GM18508 (cell line): ENCODE measurements around the gene ADAD2.

Experiments
- ATAC-seq: cut with Tn5 transposase; IDR thresholded peaks from one replicate; pipeline ENCODE4 v1.9.1; 2021; ENCODE audit warnings: moderate number of reproducible peaks; ENCODE audit not compliant: insufficient read depth, unreplicated experiment

ADAD2 gene

DNA sequence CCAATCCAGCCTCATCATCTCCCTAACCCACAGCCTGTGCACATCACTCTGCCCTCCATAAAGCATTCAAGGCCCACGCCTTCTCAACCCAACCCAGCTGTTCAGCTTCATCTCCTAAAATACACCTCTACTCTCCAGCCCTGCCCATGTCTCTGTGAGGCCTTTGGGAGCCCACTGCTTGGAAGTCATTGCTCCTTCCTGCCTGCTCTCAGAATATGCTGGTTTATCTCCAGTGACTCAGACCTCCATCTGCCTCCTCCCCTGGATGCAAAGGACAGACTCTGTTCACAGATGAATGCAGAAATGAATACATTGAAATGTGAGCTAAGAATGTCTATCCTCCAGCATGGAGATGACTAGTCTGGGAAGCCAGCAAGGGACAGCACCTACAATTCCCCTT lies 29.9 kb downstream of the ADAD2 start:
- no peak for ATAC-seq

DNA sequence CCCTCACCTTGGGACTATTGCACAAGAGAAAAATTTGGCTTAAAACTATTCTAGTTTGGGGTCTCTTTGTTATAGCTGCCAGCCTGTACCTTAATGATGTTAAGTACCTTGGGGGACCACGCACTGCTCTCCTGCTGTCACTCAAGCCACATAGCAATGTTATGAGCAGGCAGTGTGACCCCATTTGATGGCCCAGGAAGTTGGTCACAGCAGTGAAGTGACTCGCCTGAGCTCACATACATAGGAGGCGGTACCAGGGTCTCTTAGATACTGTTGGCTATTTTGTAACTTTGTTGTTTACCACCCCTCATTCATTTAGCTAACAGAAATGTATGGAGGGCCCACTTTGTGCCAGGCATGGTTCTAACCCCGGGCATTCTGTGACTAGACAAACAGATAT lies 32.5 kb downstream of the ADAD2 start:
- no peak for ATAC-seq

DNA sequence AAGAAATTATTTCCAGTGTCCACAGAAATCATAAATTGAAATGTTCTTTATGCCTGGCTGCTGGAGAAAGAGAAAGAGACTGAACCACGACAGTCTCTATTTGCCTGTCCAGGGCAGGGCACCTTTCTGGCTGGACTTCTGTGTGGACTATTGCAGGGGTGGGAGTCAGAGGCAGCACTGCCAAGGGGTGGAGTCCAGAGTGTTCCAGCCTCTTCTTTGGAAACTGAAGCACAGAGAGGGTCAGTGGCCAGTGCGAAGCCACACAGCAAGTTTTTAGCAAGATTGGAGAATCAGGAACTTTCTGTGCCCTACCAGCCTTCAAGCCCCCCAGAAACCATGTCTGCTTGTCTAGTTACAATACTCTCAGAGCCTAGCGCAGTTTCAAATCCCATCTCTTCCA lies 33.6 kb downstream of the ADAD2 start:
- ATAC-seq: no peak

DNA sequence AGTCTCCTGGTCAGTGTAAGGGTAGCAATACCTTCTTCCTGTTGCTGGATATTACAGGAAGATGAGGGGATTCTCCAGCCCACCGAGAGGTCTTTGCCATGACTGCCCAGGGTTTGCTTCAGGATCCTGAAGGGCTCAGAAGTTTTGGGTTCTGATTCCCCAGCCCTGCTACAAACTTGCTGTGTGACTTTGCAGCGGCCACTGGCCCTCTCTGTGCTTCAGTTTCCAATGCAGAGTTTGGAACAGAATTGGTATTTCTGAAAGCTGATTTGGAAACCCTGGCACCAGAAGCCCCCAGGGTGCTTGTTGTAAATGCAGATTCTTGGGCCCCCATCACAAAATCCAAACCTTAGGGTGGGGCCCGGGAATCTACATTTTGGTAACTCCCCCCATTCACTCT lies 34.2 kb downstream of the ADAD2 start:
- no peak for ATAC-seq

DNA sequence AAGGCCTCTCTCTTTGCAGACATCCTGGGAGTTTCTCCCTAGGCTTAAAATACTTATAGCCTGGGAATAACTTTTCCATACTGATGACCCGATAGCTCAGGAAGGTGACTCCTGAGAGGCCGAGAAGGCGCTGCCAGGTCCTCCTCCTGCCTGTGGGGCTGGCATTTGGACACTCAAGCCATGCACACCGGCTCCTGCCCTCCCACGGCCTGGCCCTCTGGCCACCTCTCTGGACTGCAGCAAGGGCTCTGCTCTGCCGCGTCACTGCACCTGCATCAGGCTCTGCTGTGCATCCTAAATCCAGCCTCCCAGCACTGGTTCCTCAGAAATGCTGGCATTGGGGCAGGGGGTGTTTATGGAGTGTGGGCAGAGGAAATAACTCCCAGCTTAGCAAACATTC lies 34.6 kb downstream of the ADAD2 start:
- no peak for ATAC-seq

DNA sequence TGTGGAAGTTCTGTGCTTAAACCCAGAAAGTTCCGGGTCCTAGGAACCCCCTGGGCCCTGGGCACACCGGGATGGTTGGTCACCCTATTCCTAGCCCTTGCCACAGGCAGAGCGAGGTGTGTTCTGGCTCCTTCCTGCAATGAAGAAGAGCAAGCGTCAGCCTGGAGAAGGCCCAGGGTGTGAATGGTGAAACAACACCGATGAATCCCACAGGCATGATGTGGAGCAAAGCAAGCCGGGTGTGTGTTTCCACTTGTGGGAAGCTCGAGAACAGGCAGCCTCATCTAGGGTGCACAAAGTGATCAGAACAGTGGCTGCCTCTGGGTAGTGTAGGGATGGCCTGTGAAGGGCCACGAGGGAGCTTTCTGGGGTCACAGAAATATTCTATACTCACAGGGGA lies 35.1 kb downstream of the ADAD2 start:
- no peak for ATAC-seq

DNA sequence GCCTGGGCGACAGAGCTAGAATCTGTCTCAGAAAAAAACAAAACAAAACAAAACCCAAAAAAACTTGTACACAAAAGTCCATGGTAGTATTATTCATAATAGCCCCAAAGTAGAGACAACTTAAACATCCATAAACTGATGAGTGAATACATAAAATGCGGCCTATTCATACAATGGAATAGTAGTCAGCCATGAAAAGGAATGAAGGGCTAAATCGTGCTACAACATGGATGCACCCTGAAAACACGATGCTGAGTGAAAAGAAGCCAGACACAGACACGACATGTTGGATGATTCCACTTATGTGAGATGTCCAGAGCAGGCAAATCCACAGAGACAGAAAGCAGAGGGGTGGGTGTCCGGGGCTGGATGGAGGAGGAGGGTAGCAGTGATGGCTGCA lies 36.6 kb downstream of the ADAD2 start:
- no peak for ATAC-seq

DNA sequence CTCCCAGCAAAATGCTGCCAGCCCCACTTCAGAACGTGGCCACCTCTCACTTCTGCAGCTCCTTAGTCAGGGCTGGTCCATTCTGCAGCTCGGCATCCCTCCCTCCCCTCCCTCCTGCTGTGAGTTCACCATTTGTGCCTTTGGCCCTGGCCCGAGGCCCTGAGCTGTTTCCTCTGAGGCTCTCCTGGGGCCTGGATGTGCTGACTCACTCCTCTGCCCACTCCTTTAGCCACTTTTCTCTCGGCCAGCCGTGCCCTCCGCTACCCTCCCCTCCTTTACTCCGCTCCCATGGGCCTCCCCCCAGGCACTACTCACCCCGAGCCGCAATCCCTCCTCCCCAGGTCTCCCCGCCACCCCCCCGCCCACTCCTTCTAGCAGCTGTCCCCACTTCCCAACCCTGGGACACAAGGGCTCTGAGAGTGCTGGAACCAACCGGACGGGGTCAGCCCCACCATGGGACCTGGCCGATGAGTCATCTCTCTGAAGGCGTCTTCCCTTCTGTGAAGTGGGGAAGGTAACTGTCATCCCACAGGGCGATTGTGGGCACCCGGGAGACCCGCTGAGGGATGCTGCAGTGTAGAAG lies 37.4 kb downstream of the ADAD2 start:
- no peak for ATAC-seq

DNA sequence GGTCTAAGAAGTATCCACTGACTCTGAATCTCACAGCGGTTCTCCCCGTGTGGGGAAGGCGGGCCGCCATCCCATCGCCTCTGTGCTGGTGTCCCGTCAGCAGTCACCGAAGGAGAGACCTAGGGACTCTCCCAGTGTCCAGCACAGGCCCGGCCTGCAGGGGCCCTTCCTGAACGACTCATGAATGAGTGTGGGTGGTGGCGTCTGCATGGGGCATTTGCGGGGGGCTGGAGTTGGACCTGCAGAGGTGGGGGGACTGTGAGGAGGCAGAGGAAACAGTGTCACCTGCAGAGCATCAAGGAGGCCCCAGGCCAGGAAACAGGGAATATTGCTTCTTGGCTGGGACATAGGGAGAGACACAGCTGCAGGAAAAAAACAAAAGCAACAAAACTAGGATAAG lies 38.5 kb downstream of the ADAD2 start:
- ATAC-seq: no peak

DNA sequence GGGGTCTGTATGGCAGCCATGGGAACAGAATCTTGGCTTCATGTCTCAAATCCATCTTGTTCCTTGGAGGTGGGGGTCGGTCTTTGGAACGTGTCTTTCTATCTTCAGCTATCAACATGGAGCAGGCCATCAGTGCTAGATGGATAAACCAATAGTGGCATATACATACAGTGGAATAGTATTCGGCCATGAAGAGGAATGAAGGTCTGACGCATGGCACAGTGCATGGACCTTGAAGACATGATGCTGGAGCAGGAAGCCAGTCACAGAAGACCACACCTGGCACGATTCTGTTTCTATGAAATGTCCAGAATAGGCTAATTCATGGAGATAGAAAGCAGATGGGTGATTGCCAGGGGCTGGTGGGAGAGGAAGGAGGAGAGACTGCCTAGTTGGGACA lies 41.1 kb downstream of the ADAD2 start:
- ATAC-seq: no peak

DNA sequence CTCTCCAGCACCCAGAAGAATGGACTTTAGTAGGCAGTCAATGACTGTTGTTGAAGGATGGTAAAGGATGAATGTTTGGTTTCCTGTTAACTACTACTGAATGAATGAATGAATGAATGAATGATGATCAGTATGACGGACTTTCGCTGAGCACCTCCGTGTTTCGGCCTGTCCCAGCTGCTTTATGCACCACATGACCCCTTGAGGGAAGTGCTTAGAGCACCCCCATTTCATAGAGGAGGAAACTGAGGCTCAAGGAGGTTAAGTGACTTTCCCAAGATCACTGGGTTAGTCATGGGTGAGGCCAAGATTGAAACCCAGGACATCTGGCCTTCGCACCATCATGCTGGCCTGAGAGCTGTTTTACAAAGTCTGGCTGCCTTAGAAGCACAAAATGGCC lies 42.0 kb downstream of the ADAD2 start:
- no peak for ATAC-seq

DNA sequence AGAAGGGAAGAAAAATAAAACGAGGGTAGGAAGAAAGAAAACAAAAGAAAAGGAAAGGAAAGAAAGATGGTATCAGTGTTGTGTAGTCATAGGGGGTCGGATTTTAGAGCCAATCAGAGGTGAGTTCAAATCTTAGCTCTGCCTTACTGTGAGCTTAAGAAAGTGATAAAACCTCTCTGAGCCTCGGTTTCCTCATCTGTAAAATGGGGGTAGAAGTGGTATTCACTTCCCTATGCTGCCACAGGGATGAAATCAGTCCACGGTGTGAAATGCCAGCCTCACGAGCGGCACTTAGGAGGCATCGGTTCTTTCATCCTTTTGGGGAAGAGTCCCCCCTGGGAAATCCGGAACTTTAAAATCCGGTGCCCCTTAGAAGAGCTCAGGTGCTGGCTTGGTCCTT lies 42.8 kb downstream of the ADAD2 start:
- ATAC-seq: no peak

DNA sequence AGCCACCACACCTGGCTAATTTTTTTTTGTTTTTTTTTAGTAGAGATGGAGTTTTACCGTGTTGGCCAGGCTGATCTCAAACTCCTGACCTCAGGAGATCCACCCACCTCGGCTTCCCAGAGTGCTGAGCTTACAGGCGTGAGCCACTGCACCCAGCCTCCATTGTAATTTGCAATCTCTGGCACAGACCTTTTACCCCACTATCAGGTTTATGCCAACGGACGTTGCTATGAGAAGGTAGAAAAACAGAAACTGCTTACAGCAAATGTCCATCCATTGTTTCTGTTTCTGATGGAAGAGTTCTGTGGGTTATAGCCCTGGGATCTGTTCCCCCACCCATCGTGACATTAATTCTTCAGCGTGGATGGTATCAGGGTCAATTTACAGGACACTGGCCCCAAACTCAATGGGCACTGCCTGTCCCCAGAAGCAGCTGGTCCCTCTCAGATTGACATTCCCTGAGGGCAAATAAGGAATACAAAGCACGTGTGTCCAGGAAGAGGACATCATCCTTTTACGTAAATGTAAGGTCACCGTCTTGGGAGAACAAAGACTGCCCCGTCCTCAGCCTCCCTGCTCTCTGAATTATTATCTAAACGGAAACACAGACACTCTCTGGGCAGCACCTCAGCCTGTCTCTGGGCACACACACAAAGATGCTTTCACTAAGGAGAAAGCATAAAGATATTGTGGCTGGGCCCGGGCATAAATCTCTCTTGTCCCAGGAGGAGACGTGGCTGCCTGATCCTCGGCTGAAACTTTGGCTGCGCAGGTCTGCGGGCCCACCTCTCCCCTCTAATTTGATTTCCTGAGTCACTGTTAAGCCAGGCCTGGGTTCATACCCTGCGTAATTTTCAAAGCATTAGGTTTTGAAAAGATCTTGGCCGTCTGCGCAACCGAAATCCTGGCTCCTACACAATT lies 43.6 kb downstream of the ADAD2 start:
- no peak for ATAC-seq

DNA sequence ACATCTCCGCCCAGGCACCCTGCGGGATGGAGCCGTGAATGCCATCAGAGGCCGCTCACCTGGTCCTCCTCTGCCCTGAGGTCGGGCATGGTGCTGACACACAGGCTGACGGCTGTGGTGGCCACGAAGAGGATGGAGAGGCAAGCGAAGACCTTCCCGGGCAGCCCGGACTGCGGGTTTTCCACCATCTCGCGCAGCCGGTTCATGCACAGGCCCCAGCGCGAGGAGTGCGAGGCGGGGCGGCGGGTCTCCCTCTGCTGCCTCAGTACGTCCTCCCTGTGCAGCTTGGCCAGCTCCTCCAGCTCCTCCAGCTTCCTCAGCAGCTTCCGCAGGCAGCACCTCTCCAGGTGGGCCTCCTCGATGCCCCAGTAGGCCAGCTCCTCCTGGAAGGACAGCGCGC lies 45.7 kb downstream of the ADAD2 start:
- no peak for ATAC-seq

DNA sequence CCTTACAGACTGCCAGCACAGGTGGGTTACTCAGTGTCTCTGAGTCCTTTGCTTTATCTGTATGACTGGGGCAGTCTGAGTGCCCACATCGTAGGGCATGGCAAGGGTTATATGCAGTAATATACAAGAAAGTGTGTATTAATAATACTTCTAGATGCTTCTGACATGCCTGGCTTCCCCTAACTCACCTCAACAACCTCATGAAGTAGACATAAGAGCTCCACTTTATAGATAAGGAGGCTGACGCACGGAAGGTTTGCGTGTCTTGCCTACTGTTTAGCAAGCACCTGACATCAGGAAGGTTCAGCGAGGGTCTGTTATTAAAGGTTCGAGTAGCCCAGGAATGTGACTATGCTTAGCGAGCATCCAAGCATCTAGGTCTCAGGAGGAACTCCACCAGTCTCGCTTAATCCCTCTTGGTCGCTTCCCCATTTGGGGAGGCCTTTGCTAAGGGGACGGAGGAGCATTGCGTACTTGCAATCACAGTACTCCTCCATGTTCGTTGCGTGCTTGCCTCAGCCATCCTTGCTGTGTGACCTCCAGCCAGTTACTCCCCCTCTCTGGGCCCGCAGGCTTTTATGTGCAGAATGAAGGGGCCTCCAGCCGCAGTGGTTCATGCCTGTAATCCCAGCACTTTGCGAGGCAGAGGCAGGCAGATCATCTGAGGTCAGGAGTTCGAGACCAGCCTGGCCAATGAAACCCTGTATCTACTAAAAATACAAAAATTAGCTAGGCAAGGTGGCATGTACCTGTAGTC lies 47.2 kb downstream of the ADAD2 start:
- ATAC-seq: no peak

DNA sequence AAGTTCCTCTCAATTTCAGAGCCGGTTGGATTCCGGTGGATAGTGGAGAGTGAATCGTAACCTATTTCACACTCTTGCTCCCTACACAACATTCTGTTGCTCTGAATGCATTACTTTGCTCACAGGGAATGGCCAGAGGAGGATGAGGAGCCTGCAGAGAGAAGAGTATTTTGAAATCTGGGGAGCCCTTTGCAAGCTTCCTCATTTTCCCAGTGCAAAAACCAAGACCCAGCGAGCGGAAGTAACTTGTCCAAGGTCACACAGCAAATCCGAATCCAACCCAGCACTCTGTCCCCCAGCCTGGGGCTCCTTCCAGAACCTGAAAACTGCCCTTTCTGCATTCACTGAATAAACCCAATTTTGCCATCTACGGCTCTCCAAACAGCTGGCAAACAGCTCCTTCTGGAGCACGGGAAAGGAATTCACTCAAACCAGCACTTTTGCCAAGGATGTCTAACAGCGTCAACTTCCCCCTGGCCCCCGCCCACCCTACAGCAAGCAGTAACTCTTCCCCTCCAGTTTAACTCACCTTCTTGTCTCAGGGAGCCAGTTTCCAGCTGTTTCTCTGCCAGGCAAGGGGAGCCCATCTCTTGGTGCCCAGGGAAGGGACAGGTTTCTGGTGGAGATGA lies 48.3 kb downstream of the ADAD2 start:
- no peak for ATAC-seq

DNA sequence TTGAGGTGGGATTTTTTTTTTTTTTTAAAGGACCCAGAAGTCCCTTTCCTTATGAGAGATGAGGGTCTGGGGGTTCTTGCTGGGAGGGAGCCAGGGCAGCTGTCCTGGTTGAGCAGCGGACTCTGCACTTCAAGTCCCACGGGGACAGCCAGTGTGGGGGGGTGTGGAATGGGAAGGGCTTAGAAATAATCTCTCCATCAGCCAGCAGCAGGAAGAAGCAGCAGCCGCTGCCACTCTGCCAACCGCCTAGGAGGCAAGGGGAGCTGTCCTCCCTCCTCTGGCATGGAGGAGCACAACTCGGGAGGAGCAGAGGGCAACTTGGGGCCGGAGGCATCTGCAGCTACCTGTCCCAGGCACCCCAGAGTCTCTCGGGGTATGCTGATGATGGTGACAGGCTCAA lies 49.0 kb downstream of the ADAD2 start, which contains the start of gene KCNG4:
KCNG4 (minus strand) TSS at position 104 of the 400 bp plus-strand sequence. CDS start 2,527 bp downstream, outside the sequence.
- ATAC-seq: no peak

DNA sequence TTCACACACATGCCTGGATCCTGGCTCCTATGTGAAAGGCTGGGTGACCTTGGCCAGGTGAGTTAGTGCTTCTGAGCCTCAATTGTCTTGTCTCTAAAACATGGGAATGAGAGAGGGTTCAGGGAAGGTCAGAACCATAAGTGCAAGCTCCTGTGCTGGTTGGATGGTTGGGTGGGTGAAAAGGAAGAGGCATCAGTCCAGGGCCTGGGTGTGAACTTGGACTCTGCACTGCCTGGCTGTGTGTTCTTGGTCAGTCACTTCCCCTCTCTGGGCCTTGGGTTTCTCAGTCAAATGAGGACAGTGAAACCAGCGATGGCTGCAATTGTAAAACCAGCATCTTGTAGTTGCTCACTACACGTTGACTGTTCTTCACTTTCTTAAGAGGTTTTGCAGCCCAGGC lies 49.5 kb downstream of the ADAD2 start:
- no peak for ATAC-seq

DNA sequence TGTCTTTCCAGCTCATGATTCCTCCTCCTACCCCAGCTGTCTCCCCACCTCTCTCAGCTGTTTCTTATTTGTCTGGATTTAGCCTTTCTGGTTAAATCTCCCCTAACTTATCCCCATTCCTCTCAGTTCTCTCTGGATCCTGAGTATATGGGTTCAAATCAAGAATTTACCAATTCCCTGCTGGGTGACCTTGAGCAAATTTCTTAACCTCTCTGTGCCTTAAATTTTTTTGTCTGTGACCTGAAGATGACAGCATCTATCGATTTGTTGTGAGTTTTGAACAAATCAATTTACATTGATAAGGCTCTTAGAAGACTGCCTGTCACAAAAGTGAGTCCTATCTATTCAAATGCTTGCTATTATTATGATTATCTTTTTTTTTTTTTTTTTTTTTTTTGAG lies 50.8 kb downstream of the ADAD2 start:
- ATAC-seq: no peak

DNA sequence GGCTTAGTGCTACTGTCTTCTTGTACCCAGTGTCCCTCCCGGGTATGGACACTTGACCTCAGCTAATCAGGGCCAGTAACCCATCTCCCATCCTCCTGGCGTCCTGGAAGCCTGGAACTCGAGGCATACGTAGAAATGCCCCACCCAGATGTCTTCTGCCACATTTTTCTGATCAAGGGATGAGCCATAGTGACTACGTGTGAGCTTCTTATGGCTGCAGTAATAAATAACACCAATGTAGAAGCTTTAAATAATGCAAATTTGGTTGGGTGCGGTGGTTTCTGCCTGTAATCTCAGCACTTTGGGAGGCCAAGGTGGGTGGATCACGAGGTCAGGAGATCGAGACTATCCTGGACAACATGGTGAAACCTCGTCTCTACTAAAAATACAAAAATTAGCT lies 51.9 kb downstream of the ADAD2 start:
- no peak for ATAC-seq

DNA sequence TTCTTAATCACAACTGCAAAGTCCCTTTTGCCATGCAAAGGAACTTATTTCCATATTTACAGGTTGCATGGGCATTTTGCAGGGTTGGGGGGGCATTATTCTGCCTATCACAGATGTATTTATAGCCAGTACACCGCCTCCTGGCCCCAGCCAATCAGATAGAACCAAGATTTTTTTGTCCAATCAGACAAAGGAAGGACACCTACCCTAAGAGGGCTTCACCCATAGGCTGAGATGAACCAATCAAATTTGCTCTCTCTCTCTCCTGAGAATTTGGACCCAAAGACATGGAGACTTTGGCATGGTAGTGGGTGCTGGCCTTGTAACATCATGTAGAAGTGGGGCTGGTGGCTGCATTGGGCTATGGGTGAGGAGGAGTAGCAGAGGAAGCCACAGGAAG lies 52.8 kb downstream of the ADAD2 start:
- no peak for ATAC-seq
